ENCODE data around the gene FAM131C.

The FAM131C gene

GRCh38 chr1:16067933-16068332, 5.5 kb downstream of the FAM131C start:
- TF ChIP-seq SIN3A (IDR thresholded peaks at IDR 0.05; ENCODE audit: borderline replicate concordance, insufficient read depth, low read length) (no peak), REST (IDR thresholded peaks at IDR 0.05; ENCODE audit: insufficient read depth in 1 of 2, low read depth in 2 of 2, low read length in 2 of 2) (no peak), FOXP2 (optimal IDR thresholded peaks at IDR 0.05; ENCODE audit: borderline replicate concordance, extremely low read depth, extremely low read length, insufficient read depth) (no peak), POLR2AphosphoS5 (IDR thresholded peaks at IDR 0.05; ENCODE audit: low read depth, low read length) (no peak), TAF1 (IDR thresholded peaks at IDR 0.05; ENCODE audit: borderline replicate concordance, insufficient read depth, low read length) (no peak)

- TF ChIP-seq SIN3A (IDR thresholded peaks at IDR 0.05; ENCODE audit: borderline replicate concordance, insufficient read depth, low read length), result no peak
- no peak for TF ChIP-seq FOXP2 (optimal IDR thresholded peaks at IDR 0.05; ENCODE audit: borderline replicate concordance, extremely low read depth, extremely low read length, insufficient read depth)
- no peak for TF ChIP-seq POLR2AphosphoS5 (IDR thresholded peaks at IDR 0.05; ENCODE audit: low read depth, low read length)
- TF ChIP-seq REST (IDR thresholded peaks at IDR 0.05; ENCODE audit: insufficient read depth in 1 of 2, low read depth in 2 of 2, low read length in 2 of 2), result no peak
- no peak for TF ChIP-seq TAF1 (IDR thresholded peaks at IDR 0.05; ENCODE audit: borderline replicate concordance, insufficient read depth, low read length)
These were observed 6.2 kb downstream of the FAM131C start for GRCh38 chr1:16067127-16067768.

DNA sequence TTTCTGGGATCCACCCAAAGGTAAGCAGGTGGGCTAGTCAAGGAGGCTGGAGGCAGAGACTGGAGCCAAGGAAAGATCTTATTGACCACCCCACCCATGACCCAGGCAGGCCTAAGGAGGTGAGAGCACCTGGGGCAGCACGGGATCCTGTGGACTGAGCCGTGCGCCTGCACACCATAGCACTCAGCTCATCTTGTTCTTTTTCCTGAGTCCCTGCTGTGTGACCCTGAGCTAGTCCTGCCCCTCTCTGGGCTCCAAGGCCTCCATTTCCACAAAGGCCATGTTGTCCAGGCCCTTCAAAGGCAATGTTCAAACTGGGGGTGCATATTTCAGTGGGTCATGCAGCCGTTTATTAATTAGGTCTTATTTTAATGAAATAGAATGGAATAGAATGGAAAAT, 7.2 kb downstream of the FAM131C start:
- TF ChIP-seq REST (IDR thresholded peaks at IDR 0.05; ENCODE audit: insufficient read depth in 1 of 2, low read depth in 2 of 2, low read length in 2 of 2) (no peak), TAF1 (IDR thresholded peaks at IDR 0.05; ENCODE audit: borderline replicate concordance, insufficient read depth, low read length) (no peak), FOXP2 (optimal IDR thresholded peaks at IDR 0.05; ENCODE audit: borderline replicate concordance, extremely low read depth, extremely low read length, insufficient read depth) (no peak), SIN3A (IDR thresholded peaks at IDR 0.05; ENCODE audit: borderline replicate concordance, insufficient read depth, low read length) (no peak), POLR2AphosphoS5 (IDR thresholded peaks at IDR 0.05; ENCODE audit: low read depth, low read length) (no peak)

GRCh38 chr1:16065269-16065576, 8.2 kb downstream of the FAM131C start:
- TF ChIP-seq FOXP2 (optimal IDR thresholded peaks at IDR 0.05; ENCODE audit: borderline replicate concordance, extremely low read depth, extremely low read length, insufficient read depth), result no peak

GRCh38 chr1:16064536-16065268, 8.7 kb downstream of the FAM131C start:
- no peak for TF ChIP-seq REST (IDR thresholded peaks at IDR 0.05; ENCODE audit: insufficient read depth in 1 of 2, low read depth in 2 of 2, low read length in 2 of 2)
- TF ChIP-seq SIN3A (IDR thresholded peaks at IDR 0.05; ENCODE audit: borderline replicate concordance, insufficient read depth, low read length), result no peak
- no peak for TF ChIP-seq TAF1 (IDR thresholded peaks at IDR 0.05; ENCODE audit: borderline replicate concordance, insufficient read depth, low read length)
- TF ChIP-seq FOXP2 (optimal IDR thresholded peaks at IDR 0.05; ENCODE audit: borderline replicate concordance, extremely low read depth, extremely low read length, insufficient read depth), result no peak
- no peak for TF ChIP-seq POLR2AphosphoS5 (IDR thresholded peaks at IDR 0.05; ENCODE audit: low read depth, low read length)
